RPMI8226 (cell line): ENCODE measurements around the gene ZMYM1.
"Not testable (repeated sequence)": the region's sequence is repeated elsewhere in the genome, so short reads cannot be mapped to it uniquely, and the experiment has no call there.

Experiments used
- DNase-seq: peaks from one replicate; pipeline ENCODE4 v3.0.0-alpha.2; 2015

The ZMYM1 gene

GRCh38 chr1:35079003-35079930 is at the start of gene ZMYM1:
ZMYM1 (plus strand) TSS chr1:35079385; CDS start chr1:35093988, 14,603 bp downstream.
- DNase-seq: peak; percentile 83

- no peak for DNase-seq
These were observed 49.4 kb upstream of the ZMYM1 start for GRCh38 chr1:35029761-35030160.

- DNase-seq: no peak
These were observed 48.8 kb upstream of the ZMYM1 start for GRCh38 chr1:35030338-35030737.

GRCh38 chr1:35030756-35031446 is 48.3 kb upstream of the ZMYM1 start:
- DNase-seq: peak; percentile 39

GRCh38 chr1:35032384-35032739 is 46.8 kb upstream of the ZMYM1 start:
- no peak for DNase-seq

GRCh38 chr1:35033346-35033745 is 45.8 kb upstream of the ZMYM1 start:
- DNase-seq: no peak

GRCh38 chr1:35036621-35037020 is 42.6 kb upstream of the ZMYM1 start:
- no peak for DNase-seq

- no peak for DNase-seq
These were observed 42.0 kb upstream of the ZMYM1 start for GRCh38 chr1:35037206-35037605.

- no peak for DNase-seq
These were observed 40.5 kb upstream of the ZMYM1 start for GRCh38 chr1:35038723-35039122.

- DNase-seq: no peak
These were observed 35.7 kb upstream of the ZMYM1 start for GRCh38 chr1:35043498-35043897.

- DNase-seq: no peak
These were observed 34.8 kb upstream of the ZMYM1 start for GRCh38 chr1:35044431-35044830.

GRCh38 chr1:35046730-35047129 is 32.5 kb upstream of the ZMYM1 start:
- DNase-seq: no peak

GRCh38 chr1:35047188-35047858 is 31.9 kb upstream of the ZMYM1 start:
- no peak for DNase-seq

- no peak for DNase-seq
These were observed 30.1 kb upstream of the ZMYM1 start for GRCh38 chr1:35049116-35049515.

- no peak for DNase-seq
These were observed 25.8 kb upstream of the ZMYM1 start for GRCh38 chr1:35053433-35053832.

GRCh38 chr1:35054282-35054681 is 24.9 kb upstream of the ZMYM1 start:
- DNase-seq: not testable (repeated sequence)

- DNase-seq: not testable (repeated sequence)
These were observed 20.9 kb upstream of the ZMYM1 start for GRCh38 chr1:35058321-35058720.

- DNase-seq: no peak
These were observed 20.2 kb upstream of the ZMYM1 start for GRCh38 chr1:35058988-35059387.

GRCh38 chr1:35062518-35063196 is 16.5 kb upstream of the ZMYM1 start:
- DNase-seq: peak; percentile 23

GRCh38 chr1:35064265-35064664 is 14.9 kb upstream of the ZMYM1 start:
- no peak for DNase-seq

- no peak for DNase-seq
These were observed 9.4 kb upstream of the ZMYM1 start for GRCh38 chr1:35069746-35070145.

GRCh38 chr1:35073265-35073811 is 5.8 kb upstream of the ZMYM1 start:
- no peak for DNase-seq

GRCh38 chr1:35076426-35076825 is 2.8 kb upstream of the ZMYM1 start:
- not testable (repeated sequence) for DNase-seq
